Fibroblast of lung (primary cell): ENCODE data around the gene MCTP2.

Experiments
- EZH2 ChIP-seq: IDR thresholded peaks from 2 replicates; pipeline ENCODE4 v1.5.1; 2012; ENCODE audit warnings: low read length, control low read depth, mild to moderate bottlenecking; ENCODE audit errors: missing control alignments
- TF ChIP-seq, protein P1 (sequence below), 2 donors: IDR thresholded peaks in 1 of 2; conservative IDR thresholded peaks in 1 of 2; 1 replicate in 1 of 2; 2 replicates in 1 of 2; pipeline ENCODE4 v1.5.1; 2011 to 2012; ENCODE audit warnings: low read length in 2 of 2, control low read depth in 1 of 2, inconsistent platforms in 1 of 2, low read depth in 1 of 2, mild to moderate bottlenecking in 1 of 2

DNA sequence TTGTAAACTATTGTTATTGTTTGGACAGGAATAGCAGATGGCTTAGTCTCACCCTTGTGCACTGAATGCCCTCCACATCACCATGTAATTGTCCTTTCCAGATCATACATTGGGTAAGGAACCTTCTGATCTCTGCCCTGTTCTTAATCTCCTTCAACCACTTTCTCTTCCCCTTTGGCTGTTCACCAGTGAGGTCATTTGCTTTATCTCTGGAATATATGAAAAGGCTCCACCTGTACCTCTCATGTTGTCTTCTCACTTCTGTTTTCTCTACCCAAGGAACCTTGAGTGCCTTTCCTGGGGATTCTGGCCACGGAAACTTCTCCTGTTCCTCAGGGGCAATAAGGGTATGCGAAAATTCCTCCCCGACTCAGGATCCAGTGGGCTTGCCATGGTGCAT lies 28.5 kb downstream of the MCTP2 start:
- TF ChIP-seq, protein P1, sequence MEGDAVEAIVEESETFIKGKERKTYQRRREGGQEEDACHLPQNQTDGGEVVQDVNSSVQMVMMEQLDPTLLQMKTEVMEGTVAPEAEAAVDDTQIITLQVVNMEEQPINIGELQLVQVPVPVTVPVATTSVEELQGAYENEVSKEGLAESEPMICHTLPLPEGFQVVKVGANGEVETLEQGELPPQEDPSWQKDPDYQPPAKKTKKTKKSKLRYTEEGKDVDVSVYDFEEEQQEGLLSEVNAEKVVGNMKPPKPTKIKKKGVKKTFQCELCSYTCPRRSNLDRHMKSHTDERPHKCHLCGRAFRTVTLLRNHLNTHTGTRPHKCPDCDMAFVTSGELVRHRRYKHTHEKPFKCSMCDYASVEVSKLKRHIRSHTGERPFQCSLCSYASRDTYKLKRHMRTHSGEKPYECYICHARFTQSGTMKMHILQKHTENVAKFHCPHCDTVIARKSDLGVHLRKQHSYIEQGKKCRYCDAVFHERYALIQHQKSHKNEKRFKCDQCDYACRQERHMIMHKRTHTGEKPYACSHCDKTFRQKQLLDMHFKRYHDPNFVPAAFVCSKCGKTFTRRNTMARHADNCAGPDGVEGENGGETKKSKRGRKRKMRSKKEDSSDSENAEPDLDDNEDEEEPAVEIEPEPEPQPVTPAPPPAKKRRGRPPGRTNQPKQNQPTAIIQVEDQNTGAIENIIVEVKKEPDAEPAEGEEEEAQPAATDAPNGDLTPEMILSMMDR (conservative IDR thresholded peaks at IDR 0.05 in 1 of 2, IDR thresholded peaks at IDR 0.05 in 1 of 2; ENCODE audit: low read depth in 1 of 2, low read length in 2 of 2): no peak
- no peak for TF ChIP-seq EZH2
